CD14-positive monocyte (primary cell): ENCODE measurements around the gene ZFAND2B. TPM values are rescaled to one million over a fixed set of nuclear protein-coding genes. Genes with fewer than 3 reads are reported as not detected.

Source experiments
- polyA plus RNA-seq, 3 donors: library from polyadenylated mRNA; depleted of rRNA in 1 of 3; unstranded in 2 of 3; stranded (reverse) in 1 of 3; fragments of 300-500 nt in 2 of 3; fragments of >200 nt in 1 of 3; fragmentation: Illumina TruSeq in 2 of 3; gene quantifications; 1 replicate in 2 of 3; 2 replicates in 1 of 3; pipeline ENCODE4 v1.2.3, GENCODE V29; 2012 to 2021

Gene ZFAND2B
- polyA plus RNA-seq, 3 donors: 45.7 to 98.9 (median 53.2) TPM

Other genes starting within 250 kb of the ZFAND2B start
- not detected for gene CDK5R2, start 247.1 kb upstream of the ZFAND2B start, polyA plus RNA-seq
- gene FEV, start 221.6 kb upstream of the ZFAND2B start, polyA plus RNA-seq: not detected
- not detected for gene CRYBA2, start 213.4 kb upstream of the ZFAND2B start, polyA plus RNA-seq
- not detected for gene CFAP65, start 165.3 kb upstream of the ZFAND2B start, polyA plus RNA-seq
- not detected for gene IHH, start 145.9 kb upstream of the ZFAND2B start, polyA plus RNA-seq
- gene NHEJ1, start 46.0 kb upstream of the ZFAND2B start, polyA plus RNA-seq: 10 to 100 TPM; 12.6 to 20.9 (median 20.3) TPM
- gene SLC23A3, start 36.8 kb upstream of the ZFAND2B start, polyA plus RNA-seq: 1 to 10 TPM in 1 of 3 donors, not detected in 2; 1.1 TPM
- gene CNPPD1, start 29.9 kb upstream of the ZFAND2B start, polyA plus RNA-seq: 100 to 1,000 TPM in 1 of 3 donors, 10 to 100 TPM in 2; 68.8 to 109 (median 71.3) TPM
- 10 to 100 TPM; 37.7 to 60.9 (median 39.4) TPM for gene RETREG2, start 28.5 kb upstream of the ZFAND2B start, polyA plus RNA-seq
- 1 to 10 TPM in 1 of 3 donors, under 1 TPM in 2; 0.28 to 4.8 (median 0.58) TPM for gene ABCB6, start 12.2 kb downstream of the ZFAND2B start, polyA plus RNA-seq
- 10 to 100 TPM; 24.7 to 55.2 (median 26.3) TPM for gene ATG9A, start 22.9 kb downstream of the ZFAND2B start, polyA plus RNA-seq
- gene ANKZF1, start 23.0 kb downstream of the ZFAND2B start, polyA plus RNA-seq: 10 to 100 TPM in 2 of 3 donors, 1 to 10 TPM in 1; 7.6 to 79.3 (median 10.4) TPM
- gene GLB1L, start 38.7 kb downstream of the ZFAND2B start, polyA plus RNA-seq: 10 to 100 TPM in 1 of 3 donors, 1 to 10 TPM in 2; 4.0 to 11.7 (median 7.7) TPM
- 10 to 100 TPM; 16.7 to 40.7 (median 17.8) TPM for gene STK16, start 38.7 kb downstream of the ZFAND2B start, polyA plus RNA-seq
- not detected for gene TUBA4B, start 46.5 kb downstream of the ZFAND2B start, polyA plus RNA-seq
- gene TUBA4A, start 47.1 kb downstream of the ZFAND2B start, polyA plus RNA-seq: 100 to 1,000 TPM in 1 of 3 donors, 10 to 100 TPM in 2; 72.7 to 452 (median 81.9) TPM
- gene DNAJB2, start 72.6 kb downstream of the ZFAND2B start, polyA plus RNA-seq: 10 to 100 TPM in 1 of 3 donors, 1 to 10 TPM in 2; 1.7 to 55.4 (median 1.9) TPM
- not detected for gene PTPRN, start 102.6 kb downstream of the ZFAND2B start, polyA plus RNA-seq
- gene RESP18, start 126.0 kb downstream of the ZFAND2B start, polyA plus RNA-seq: not detected
- gene DNPEP, start 181.1 kb downstream of the ZFAND2B start, polyA plus RNA-seq: 10 to 100 TPM; 51.6 to 83.1 (median 60.6) TPM
- 1 to 10 TPM; 2.4 to 4.0 (median 2.4) TPM for gene DES, start 211.6 kb downstream of the ZFAND2B start, polyA plus RNA-seq
- gene SPEG, start 228.1 kb downstream of the ZFAND2B start, polyA plus RNA-seq: not detected